ENCODE results near the gene PLA2G2D.

DNA sequence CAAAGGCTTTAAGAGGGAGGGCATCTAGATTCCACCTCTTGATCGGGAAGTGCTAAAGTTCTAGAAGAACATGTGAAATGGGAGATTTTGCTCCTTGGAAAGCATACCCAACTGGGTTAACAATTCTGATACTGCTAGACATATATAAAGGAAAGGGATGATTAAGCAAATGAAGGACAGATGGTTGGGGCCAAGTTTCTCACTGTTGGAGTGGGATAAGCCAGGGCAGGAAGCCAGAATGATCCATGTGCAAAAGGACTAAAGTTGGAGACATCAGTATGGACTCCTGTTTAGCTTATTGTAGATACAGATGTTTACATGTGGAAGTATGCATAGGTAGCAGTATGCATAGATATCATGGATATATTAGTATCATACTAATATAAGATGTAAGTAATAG, 32.5 kb downstream of the PLA2G2D start:
- TF ChIP-seq EZH2 (IDR thresholded peaks at IDR 0.05; ENCODE audit: borderline replicate concordance, low read depth, low read length, poor library complexity, severe bottlenecking), result no peak
- TF ChIP-seq, protein P1, sequence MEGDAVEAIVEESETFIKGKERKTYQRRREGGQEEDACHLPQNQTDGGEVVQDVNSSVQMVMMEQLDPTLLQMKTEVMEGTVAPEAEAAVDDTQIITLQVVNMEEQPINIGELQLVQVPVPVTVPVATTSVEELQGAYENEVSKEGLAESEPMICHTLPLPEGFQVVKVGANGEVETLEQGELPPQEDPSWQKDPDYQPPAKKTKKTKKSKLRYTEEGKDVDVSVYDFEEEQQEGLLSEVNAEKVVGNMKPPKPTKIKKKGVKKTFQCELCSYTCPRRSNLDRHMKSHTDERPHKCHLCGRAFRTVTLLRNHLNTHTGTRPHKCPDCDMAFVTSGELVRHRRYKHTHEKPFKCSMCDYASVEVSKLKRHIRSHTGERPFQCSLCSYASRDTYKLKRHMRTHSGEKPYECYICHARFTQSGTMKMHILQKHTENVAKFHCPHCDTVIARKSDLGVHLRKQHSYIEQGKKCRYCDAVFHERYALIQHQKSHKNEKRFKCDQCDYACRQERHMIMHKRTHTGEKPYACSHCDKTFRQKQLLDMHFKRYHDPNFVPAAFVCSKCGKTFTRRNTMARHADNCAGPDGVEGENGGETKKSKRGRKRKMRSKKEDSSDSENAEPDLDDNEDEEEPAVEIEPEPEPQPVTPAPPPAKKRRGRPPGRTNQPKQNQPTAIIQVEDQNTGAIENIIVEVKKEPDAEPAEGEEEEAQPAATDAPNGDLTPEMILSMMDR (conservative IDR thresholded peaks at IDR 0.05; ENCODE audit: low read depth, low read length), result no peak
